Measurements from ENCODE around the gene EPB41L3. TPM values are rescaled to one million over a fixed set of nuclear protein-coding genes. Genes with fewer than 3 reads are reported as not detected.
A peak's percentile ranks its signal among the peaks of the same experiment; 100 is the strongest.

The EPB41L3 gene
- total and polyA plus RNA-seq, 4 experiments from 2014 or later, result 0.89 to 3.3 (median 3.2) TPM; not detected in 1

GRCh38 chr18:5464251-5464650 lies 79.5 kb downstream of the EPB41L3 start:
- POLR2A ChIA-PET (ENCODE audit: partially characterized antibody), result no interaction called here
- H3K9me3 Mint-ChIP-seq, result no peaks in the 10 kb centered on the region

GRCh38 chr18:5463831-5464230 lies 80.0 kb downstream of the EPB41L3 start:
- H3K4me1 Mint-ChIP-seq, result no peaks in the 10 kb centered on the region
- ChIA-PET POLR2A (ENCODE audit: partially characterized antibody) (no interaction called here), CTCF (ENCODE audit: partially characterized antibody) (no interaction called here)
- no peaks in the 10 kb centered on the region for H3K9me3 ChIP-seq (ENCODE audit: control insufficient read depth in 1 of 2, low read length in 2 of 2)
- DNase-seq, result no peak
- H3K27me3 Mint-ChIP-seq, result peaks cover 5% of the 10 kb centered on the region in 2 donors
- no peak overlapping the region for H3K4me3 Mint-ChIP-seq
- intact Hi-C loops (cut with micrococcal nuclease), result no loop called here
- H3K4me3 ChIP-seq (ENCODE audit: low read length in 2 of 2), result no peak overlapping the region
- H3K27me3 ChIP-seq (ENCODE audit: insufficient read depth, low read length), result no peaks in the 10 kb centered on the region
- H3K27ac ChIP-seq (ENCODE audit: low read depth, low read length), result no peak overlapping the region
- H3K4me1 ChIP-seq (ENCODE audit: insufficient read depth, low read length), result no peaks in the 10 kb centered on the region
- H3K36me3 ChIP-seq (ENCODE audit: insufficient read depth, low read length), result no peaks in the 10 kb centered on the region
- no peak overlapping the region for H3K27ac Mint-ChIP-seq
- no peaks in the 10 kb centered on the region for H3K9me3 Mint-ChIP-seq
- H3K36me3 Mint-ChIP-seq, result no peaks in the 10 kb centered on the region

More at GRCh38 chr18:5464251-5464650, 79.5 kb downstream of the EPB41L3 start:
- Mint-ChIP-seq H3K4me1 (no peaks in the 10 kb centered on the region), H3K36me3 (no peaks in the 10 kb centered on the region), H3K4me3 (no peak overlapping the region), H3K27me3 (peaks cover 5% of the 10 kb centered on the region in 2 donors), H3K27ac (peak overlapping the region in 1 of 7 donors; percentile 2)
- Histone ChIP-seq H3K9me3 (ENCODE audit: control insufficient read depth in 1 of 2, low read length in 2 of 2) (no peaks in the 10 kb centered on the region), H3K27ac (ENCODE audit: low read depth, low read length) (no peak overlapping the region), H3K27me3 (ENCODE audit: insufficient read depth, low read length) (no peaks in the 10 kb centered on the region), H3K4me1 (ENCODE audit: insufficient read depth, low read length) (no peaks in the 10 kb centered on the region), H3K4me3 (ENCODE audit: low read length in 2 of 2) (no peak overlapping the region), H3K36me3 (ENCODE audit: insufficient read depth, low read length) (no peaks in the 10 kb centered on the region)
- intact Hi-C loops (cut with micrococcal nuclease), result no loop called here
- CTCF ChIA-PET (ENCODE audit: partially characterized antibody), result no interaction called here
- DNase-seq, result no peak

DNA sequence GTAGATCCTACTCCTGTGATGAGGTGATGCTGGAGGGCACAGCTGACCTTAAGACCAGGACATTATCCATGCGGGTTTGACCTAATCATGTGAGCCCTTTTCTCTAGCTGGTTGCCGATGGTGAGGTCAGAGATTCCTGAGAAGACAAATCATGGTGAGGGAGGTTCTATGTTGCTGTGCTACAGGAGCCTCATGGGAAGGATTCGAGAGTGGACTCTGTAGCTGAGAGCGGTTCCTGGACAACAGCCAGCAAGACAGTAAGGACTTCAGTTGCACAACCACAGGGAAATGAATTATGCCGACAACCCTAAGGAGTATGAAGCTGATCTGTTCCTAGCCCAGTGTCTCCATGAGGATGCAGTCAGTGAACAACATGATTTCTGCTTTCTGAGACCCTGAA lies 80.4 kb downstream of the EPB41L3 start:
- Histone ChIP-seq H3K27me3 (ENCODE audit: insufficient read depth, low read length) (no peaks in the 10 kb centered on the region), H3K4me1 (ENCODE audit: insufficient read depth, low read length) (no peaks in the 10 kb centered on the region), H3K27ac (ENCODE audit: low read depth, low read length) (no peak overlapping the region), H3K4me3 (ENCODE audit: low read length in 2 of 2) (no peak overlapping the region), H3K9me3 (ENCODE audit: control insufficient read depth in 1 of 2, low read length in 2 of 2) (no peaks in the 10 kb centered on the region), H3K36me3 (ENCODE audit: insufficient read depth, low read length) (no peaks in the 10 kb centered on the region)
- Mint-ChIP-seq H3K4me1 (no peaks in the 10 kb centered on the region), H3K36me3 (no peaks in the 10 kb centered on the region), H3K27ac (no peak overlapping the region), H3K9me3 (no peaks in the 10 kb centered on the region), H3K27me3 (peaks cover 5% of the 10 kb centered on the region in 2 donors), H3K4me3 (no peak overlapping the region)
- POLR2A ChIA-PET (ENCODE audit: partially characterized antibody), result no interaction called here
- no peak for DNase-seq
- intact Hi-C loops (cut with micrococcal nuclease), result no loop called here
- CTCF ChIA-PET (ENCODE audit: partially characterized antibody), result no interaction called here

GRCh38 chr18:5462227-5462626 lies 81.6 kb downstream of the EPB41L3 start:
- intact Hi-C loops (cut with micrococcal nuclease), result no loop called here
- DNase-seq, result no peak

DNA sequence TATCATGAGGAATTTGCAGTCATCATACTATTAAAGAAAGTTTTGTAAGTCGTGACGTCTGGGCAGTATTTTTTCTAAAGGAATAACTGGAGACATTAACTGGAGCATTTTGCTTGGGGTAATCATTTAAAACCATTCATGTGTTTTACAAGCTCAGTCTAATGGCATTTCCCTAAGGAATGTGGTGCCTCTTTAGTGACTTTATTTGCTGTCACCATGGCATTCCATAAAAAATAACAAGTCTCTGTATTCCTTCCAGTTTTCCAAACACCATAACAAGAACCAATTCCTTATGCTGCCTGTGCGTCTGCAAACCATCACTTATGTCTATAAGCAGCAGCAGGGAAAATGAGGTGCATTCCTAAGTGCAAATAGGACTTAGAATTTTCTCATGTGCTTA lies 82.8 kb downstream of the EPB41L3 start:
- H3K4me3 Mint-ChIP-seq, result no peak overlapping the region
- H3K4me1 Mint-ChIP-seq, result peaks cover 0 to 9% (median 6%) of the 10 kb centered on the region in 4 donors
- CTCF ChIA-PET (ENCODE audit: partially characterized antibody), result no interaction called here

More at GRCh38 chr18:5462227-5462626, 81.6 kb downstream of the EPB41L3 start:
- Histone ChIP-seq H3K27me3 (ENCODE audit: insufficient read depth, low read length) (no peaks in the 10 kb centered on the region), H3K4me1 (ENCODE audit: insufficient read depth, low read length) (no peaks in the 10 kb centered on the region), H3K27ac (ENCODE audit: low read depth, low read length) (no peak overlapping the region), H3K9me3 (ENCODE audit: control insufficient read depth in 1 of 2, low read length in 2 of 2) (no peaks in the 10 kb centered on the region), H3K4me3 (ENCODE audit: low read length in 2 of 2) (no peak overlapping the region), H3K36me3 (ENCODE audit: insufficient read depth, low read length) (no peaks in the 10 kb centered on the region)
- Mint-ChIP-seq H3K4me3 (no peak overlapping the region), H3K9me3 (no peaks in the 10 kb centered on the region), H3K27ac (no peak overlapping the region), H3K36me3 (no peaks in the 10 kb centered on the region), H3K4me1 (peaks cover 0 to 7% (median 2%) of the 10 kb centered on the region in 4 donors), H3K27me3 (peaks cover 3 to 5% of the 10 kb centered on the region in 2 donors)
- ChIA-PET POLR2A (ENCODE audit: partially characterized antibody) (no interaction called here), CTCF (ENCODE audit: partially characterized antibody) (no interaction called here)

DNA sequence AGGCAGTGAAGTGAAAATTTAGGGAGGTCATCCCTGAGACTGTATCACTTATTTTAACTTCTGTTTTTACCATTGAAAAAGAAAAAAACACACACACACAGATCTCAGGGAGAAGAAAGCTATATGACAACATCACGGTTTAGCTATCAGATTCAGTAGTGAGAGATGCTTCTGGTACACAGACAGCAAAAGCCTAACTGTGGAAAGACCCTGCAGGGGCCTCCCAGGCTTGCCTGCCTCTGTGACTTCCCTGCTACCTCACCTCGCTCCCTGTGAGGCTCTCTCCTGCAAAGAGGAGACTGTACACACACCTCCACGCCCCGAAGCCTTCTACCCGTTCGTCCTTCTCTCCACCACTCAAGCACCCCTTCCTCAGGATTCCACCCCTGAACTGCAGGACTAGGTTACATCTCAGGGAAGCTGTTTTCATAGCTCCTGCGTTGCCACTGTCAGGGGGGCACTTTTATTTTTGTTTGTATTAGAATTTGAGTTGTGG lies 86.3 kb downstream of the EPB41L3 start:
- Histone ChIP-seq H3K27ac (ENCODE audit: low read depth, low read length) (no peak overlapping the region), H3K9me3 (ENCODE audit: control insufficient read depth in 1 of 2, low read length in 2 of 2) (no peaks in the 10 kb centered on the region), H3K4me3 (ENCODE audit: low read length in 2 of 2) (no peak overlapping the region), H3K36me3 (ENCODE audit: insufficient read depth, low read length) (no peaks in the 10 kb centered on the region), H3K27me3 (ENCODE audit: insufficient read depth, low read length) (peaks cover 5% of the 10 kb centered on the region), H3K4me1 (ENCODE audit: insufficient read depth, low read length) (no peaks in the 10 kb centered on the region)
- DNase-seq, result no peak
- H3K27me3 Mint-ChIP-seq, result no peaks in the 10 kb centered on the region
- ChIA-PET CTCF (ENCODE audit: partially characterized antibody) (interaction anchor here (1.3 to 1.6 kb wide), 2 partner anchors 16 to 220 kb away, joined by 3 read pairs; no protein-coding TSS in a partner anchor), POLR2A (ENCODE audit: partially characterized antibody) (interaction anchor here (1.3 kb wide), 1 partner anchor 162 kb away, joined by 3 read pairs; the partner anchor contains the start of gene ZBTB14)
- H3K9me3 Mint-ChIP-seq, result no peaks in the 10 kb centered on the region
- H3K4me3 Mint-ChIP-seq, result peak overlapping the region in 6 of 8 donors; percentile 51 to 81 (median 76)
- H3K36me3 Mint-ChIP-seq, result no peaks in the 10 kb centered on the region
- H3K27ac Mint-ChIP-seq, result peak overlapping the region; percentile 54 to 86 (median 77)
- intact Hi-C loops (cut with micrococcal nuclease), result loop anchor here (2.0 kb wide), 1 partner anchor 433 kb away; no protein-coding TSS in a partner anchor
- peaks cover 2 to 13% (median 11%) of the 10 kb centered on the region in 4 donors for H3K4me1 Mint-ChIP-seq

More for the DNA sequence above, 82.8 kb downstream of the EPB41L3 start:
- no peak for DNase-seq
- Histone ChIP-seq H3K4me3 (ENCODE audit: low read length in 2 of 2) (no peak overlapping the region), H3K27ac (ENCODE audit: low read depth, low read length) (no peak overlapping the region), H3K9me3 (ENCODE audit: control insufficient read depth in 1 of 2, low read length in 2 of 2) (no peaks in the 10 kb centered on the region), H3K4me1 (ENCODE audit: insufficient read depth, low read length) (no peaks in the 10 kb centered on the region), H3K36me3 (ENCODE audit: insufficient read depth, low read length) (no peaks in the 10 kb centered on the region), H3K27me3 (ENCODE audit: insufficient read depth, low read length) (no peaks in the 10 kb centered on the region)
- intact Hi-C loops (cut with micrococcal nuclease), result no loop called here
- POLR2A ChIA-PET (ENCODE audit: partially characterized antibody), result no interaction called here
- H3K36me3 Mint-ChIP-seq, result no peaks in the 10 kb centered on the region
- no peaks in the 10 kb centered on the region for H3K9me3 Mint-ChIP-seq
- H3K27me3 Mint-ChIP-seq, result no peaks in the 10 kb centered on the region
- no peak overlapping the region for H3K27ac Mint-ChIP-seq

GRCh38 chr18:5456577-5457461 lies 87.0 kb downstream of the EPB41L3 start:
- DNase-seq, result peak in 4 of 5 donors; percentile 2 to 23 (median 6)
- peaks cover 2 to 13% (median 11%) of the 10 kb centered on the region in 4 donors for H3K4me1 Mint-ChIP-seq
- H3K36me3 ChIP-seq (ENCODE audit: insufficient read depth, low read length), result no peaks in the 10 kb centered on the region
- H3K4me3 Mint-ChIP-seq, result peak overlapping the region; percentile 40 to 81 (median 74)
- H3K36me3 Mint-ChIP-seq, result no peaks in the 10 kb centered on the region
- peak overlapping the region; percentile 54 to 86 (median 77) for H3K27ac Mint-ChIP-seq
- no peaks in the 10 kb centered on the region for H3K27me3 Mint-ChIP-seq
- ChIA-PET POLR2A (ENCODE audit: partially characterized antibody) (interaction anchor here (1.3 kb wide), 1 partner anchor 161 kb away, joined by 3 read pairs; the partner anchor contains the start of gene ZBTB14), CTCF (ENCODE audit: partially characterized antibody) (interaction anchor here (1.3 to 1.6 kb wide), 2 partner anchors 15 to 220 kb away, joined by 3 read pairs; no protein-coding TSS in a partner anchor)
- H3K9me3 Mint-ChIP-seq, result no peaks in the 10 kb centered on the region
- H3K27ac ChIP-seq (ENCODE audit: low read depth, low read length), result no peak overlapping the region
- intact Hi-C loops (cut with micrococcal nuclease), result loop anchor here (2.0 kb wide), 1 partner anchor 434 kb away; no protein-coding TSS in a partner anchor
- H3K27me3 ChIP-seq (ENCODE audit: insufficient read depth, low read length), result peaks cover 5% of the 10 kb centered on the region
- no peaks in the 10 kb centered on the region for H3K9me3 ChIP-seq (ENCODE audit: control insufficient read depth in 1 of 2, low read length in 2 of 2)
- H3K4me1 ChIP-seq (ENCODE audit: insufficient read depth, low read length), result no peaks in the 10 kb centered on the region
- H3K4me3 ChIP-seq (ENCODE audit: low read length in 2 of 2), result peak overlapping the region in 1 of 2 donors; percentile 17
